Measurements from ENCODE around the gene IFNA4. TPM values are rescaled to one million over a fixed set of nuclear protein-coding genes. Genes with fewer than 3 reads are reported as not detected.

Gene IFNA4
- not detected in 2 replicates for total RNA-seq

DNA sequence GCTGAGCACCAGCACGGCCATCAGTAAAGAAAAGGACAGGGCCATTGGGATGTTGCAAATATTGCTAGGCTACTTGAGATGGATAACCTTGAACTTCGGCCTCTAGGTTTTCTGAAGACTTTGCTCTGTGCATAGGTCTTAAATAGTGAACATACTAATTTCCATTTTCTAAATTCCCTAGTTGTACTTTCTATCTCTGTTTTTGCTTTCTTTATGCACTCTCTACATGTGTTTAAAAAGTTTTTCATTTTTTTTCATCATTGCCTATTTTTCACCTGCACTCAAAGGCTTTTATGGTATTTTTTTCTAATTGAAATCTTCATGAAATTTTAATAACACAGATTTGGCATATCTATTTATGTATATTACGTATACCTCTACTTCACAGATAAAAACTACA, at the start of gene IFNA4:
Gene IFNA4, minus strand, starts transcription at position 101 of the 400 bp plus-strand sequence. Its CDS starts 56 bp downstream, at position 45.

DNA sequence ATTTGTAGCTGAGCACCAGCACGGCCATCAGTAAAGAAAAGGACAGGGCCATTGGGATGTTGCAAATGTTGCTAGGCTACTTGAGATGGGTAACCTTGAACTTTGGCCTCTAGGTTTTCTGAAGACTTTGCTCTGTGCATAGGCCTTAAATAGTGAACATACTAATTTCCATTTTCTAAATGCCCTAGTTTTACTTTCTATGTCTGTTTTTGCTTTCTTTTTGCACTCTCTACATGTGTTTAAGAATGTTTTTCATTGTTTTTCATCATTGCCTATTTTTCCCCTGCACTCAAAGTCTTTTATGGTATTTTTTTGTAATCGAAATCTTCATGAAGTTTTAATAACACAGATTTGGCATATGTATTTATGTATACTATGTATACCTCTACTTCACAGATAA, 40.7 kb upstream of the IFNA4 start, which contains the start of gene IFNA17:
Gene IFNA17, minus strand, starts transcription at position 101 of the 400 bp plus-strand sequence. Its CDS starts 49 bp downstream, at position 52.

DNA sequence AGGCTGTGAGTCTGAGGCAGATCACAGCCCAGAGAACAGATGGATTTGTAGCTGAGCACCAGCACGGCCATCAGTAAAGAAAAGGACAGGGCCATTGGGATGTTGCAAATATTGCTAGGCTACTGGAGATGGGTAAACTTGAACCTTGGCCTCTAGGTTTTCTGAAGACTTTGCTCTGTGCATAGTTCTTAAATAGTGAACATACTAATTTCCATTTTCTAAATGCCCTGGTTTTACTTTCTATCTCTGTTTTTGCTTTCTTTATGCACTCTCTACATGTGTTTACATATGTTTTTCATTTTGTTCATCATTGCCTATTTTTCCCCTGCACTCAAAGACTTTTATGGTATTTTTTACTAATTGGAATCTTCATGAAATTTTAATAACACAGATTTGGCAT, 29.8 kb upstream of the IFNA4 start, which contains the start of gene IFNA16:
Gene IFNA16, minus strand, starts transcription at position 101 of the 400 bp plus-strand sequence. Its CDS starts 6 bp downstream, at position 95.

DNA sequence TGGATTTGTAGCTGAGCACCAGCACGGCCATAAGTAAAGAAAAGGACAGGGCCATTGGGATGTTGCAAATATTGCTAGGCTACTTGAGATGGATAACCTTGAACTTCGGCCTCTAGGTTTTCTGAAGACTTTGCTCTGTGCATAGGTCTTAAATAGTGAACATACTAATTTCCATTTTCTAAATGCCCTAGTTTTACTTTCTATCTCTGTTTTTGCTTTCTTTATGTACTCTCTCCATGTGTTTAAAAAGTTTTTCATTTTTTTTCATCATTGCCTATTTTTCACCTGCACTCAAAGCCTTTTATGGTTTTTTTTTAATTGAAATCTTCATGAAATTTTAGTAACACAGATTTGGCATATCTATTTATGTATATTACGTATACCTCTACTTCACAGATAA, 19.7 kb upstream of the IFNA4 start, which contains the start of gene IFNA10:
Gene IFNA10, minus strand, starts transcription at position 101 of the 400 bp plus-strand sequence. Its CDS starts 46 bp downstream, at position 55.

DNA sequence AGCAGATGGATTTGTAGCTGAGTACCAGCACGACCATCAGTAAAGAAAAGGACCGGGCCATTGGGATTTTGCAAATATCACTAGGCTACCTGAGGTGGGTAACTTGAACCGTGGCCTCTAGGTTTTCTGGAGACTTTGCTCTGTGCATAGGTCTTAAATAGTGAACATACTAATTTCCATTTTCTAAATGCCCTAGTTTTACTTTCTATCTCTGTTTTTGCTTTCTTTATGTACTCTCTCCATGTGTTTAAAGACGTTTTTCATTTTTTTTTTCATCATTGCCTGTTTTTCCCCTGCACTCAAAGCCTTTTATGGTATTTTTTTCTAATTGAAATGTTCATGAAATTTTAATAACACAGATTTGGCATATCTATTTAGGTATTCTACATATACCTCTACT, 14.7 kb upstream of the IFNA4 start, which contains the start of gene IFNA7:
Gene IFNA7, minus strand, starts transcription at position 101 of the 400 bp plus-strand sequence. Its CDS starts 40 bp downstream, at position 61.

DNA sequence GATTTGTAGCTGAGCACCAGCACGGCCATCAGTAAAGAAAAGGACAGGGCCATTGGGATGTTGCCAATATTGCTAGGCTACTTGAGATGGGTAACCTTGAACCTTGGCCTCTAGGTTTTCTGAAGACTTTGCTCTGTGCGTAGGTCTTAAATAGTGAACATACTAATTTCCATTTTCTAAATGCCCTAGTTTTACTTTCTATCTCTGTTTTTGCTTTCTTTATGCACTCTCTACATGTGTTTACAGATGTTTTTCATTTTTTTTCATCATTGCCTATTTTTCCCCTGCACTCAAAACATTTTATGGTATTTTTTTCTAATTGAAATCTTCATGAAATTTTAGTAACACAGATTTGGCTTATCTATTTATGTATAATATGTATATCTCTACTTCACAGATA, 20.8 kb downstream of the IFNA4 start, which contains the start of gene IFNA21:
Gene IFNA21, minus strand, starts transcription at position 101 of the 400 bp plus-strand sequence. Its CDS starts 48 bp downstream, at position 53.

DNA sequence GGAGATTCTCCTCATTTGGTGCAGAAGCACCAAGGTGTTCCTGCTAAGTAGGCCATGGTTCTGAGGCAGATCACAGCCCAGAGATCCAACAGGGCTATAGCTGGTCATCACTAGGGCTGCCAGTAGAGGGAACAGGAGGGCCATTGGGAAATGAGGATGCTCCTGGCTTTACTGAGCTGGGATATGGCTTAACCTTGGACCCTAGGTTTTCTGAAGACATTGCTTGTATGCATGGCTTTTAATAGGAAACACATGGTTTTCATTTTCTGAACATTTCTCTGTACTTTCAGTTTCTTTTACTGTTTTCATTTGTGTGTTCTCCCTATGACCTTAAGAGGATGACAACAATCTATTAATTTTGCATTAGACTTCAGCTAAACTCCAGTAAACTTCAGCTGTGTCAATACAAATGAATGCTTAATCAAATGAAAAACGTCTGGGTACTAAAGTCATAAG, 45.9 kb downstream of the IFNA4 start, which contains the start of gene IFNW1:
Gene IFNW1, minus strand, starts transcription at position 406 of the 456 bp plus-strand sequence. Its CDS starts 262 bp downstream, at position 144.

Other genes starting within 250 kb of the IFNA4 start
- 4.7 and 9.4 TPM in 2 replicates for gene HACD4, start 155.9 kb downstream of the IFNA4 start, total RNA-seq
- not detected in 2 replicates for gene IFNB1, start 109.6 kb downstream of the IFNA4 start, total RNA-seq
- not detected in 2 replicates for gene IFNW1, start 45.8 kb downstream of the IFNA4 start, total RNA-seq
- gene IFNA21, start 20.9 kb downstream of the IFNA4 start, total RNA-seq: not detected in 2 replicates
- gene IFNA7, start 14.6 kb upstream of the IFNA4 start, total RNA-seq: not detected in 2 replicates
- gene IFNA10, start 19.6 kb upstream of the IFNA4 start, total RNA-seq: not detected in 2 replicates
- gene IFNA16, start 29.7 kb upstream of the IFNA4 start, total RNA-seq: not detected in 2 replicates
- not detected in 2 replicates for gene IFNA17, start 40.6 kb upstream of the IFNA4 start, total RNA-seq
- not detected in 2 replicates for gene IFNA14, start 52.4 kb upstream of the IFNA4 start, total RNA-seq
- not detected in 2 replicates for gene IFNA5, start 117.7 kb upstream of the IFNA4 start, total RNA-seq
- gene KLHL9, start 147.8 kb upstream of the IFNA4 start, total RNA-seq: 12.5 and 13.8 TPM in 2 replicates
- gene IFNA6, start 163.3 kb upstream of the IFNA4 start, total RNA-seq: not detected in 2 replicates
- not detected in 2 replicates for gene IFNA13, start 180.5 kb upstream of the IFNA4 start, total RNA-seq
- gene IFNA2, start 197.8 kb upstream of the IFNA4 start, total RNA-seq: not detected in 2 replicates
- not detected in 2 replicates for gene IFNA8, start 221.5 kb upstream of the IFNA4 start, total RNA-seq